Hematopoietic multipotent progenitor cell treated with erythropoietin and hydrocortisone succinate and interleukin-3 and kit ligand, for 4 days (in vitro differentiated cells): ENCODE measurements around the gene PPP2R1A.
A peak's percentile ranks its signal among the peaks of the same experiment; 100 is the strongest.
"Not testable (repeated sequence)": the region's sequence is repeated elsewhere in the genome, so short reads cannot be mapped to it uniquely, and the experiment has no call there.

Source experiments
- DNase-seq: peaks from one replicate; pipeline ENCODE4 v3.0.0-alpha.2; 2015

The PPP2R1A gene

DNA sequence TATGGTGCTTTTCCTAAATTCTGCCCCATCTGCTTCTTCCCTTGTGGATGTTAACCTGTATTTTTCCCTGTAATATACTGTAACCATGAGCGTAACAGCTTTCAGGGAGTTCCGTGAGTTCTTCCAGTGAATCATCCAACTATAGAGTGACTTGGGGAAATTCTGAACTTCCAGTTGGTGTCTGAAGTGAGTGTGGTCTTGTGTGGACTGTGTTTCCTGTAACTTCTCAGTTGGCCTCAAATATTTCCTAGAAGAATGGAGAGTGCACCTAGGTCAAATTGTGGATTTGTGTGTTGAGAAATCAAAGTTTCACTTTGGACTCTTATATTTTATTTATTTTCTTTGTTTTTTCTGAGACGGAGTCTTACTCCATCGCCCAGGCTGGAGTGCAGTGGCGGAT lies 68.6 kb downstream of the PPP2R1A start:
- no peak for DNase-seq

- DNase-seq = not testable (repeated sequence)
Measured at GRCh38 chr19:52265556-52265955, 75.7 kb downstream of the PPP2R1A start.

GRCh38 chr19:52269338-52270261 lies 79.7 kb downstream of the PPP2R1A start, which contains the start of gene ZNF766:
TSS of gene ZNF766 (plus strand) at chr19:52269587. CDS start at chr19:52269614, 27 bp downstream.
- peak; percentile 98 for DNase-seq

- DNase-seq = peak; percentile 67
Measured at GRCh38 chr19:52270266-52270885, 80.5 kb downstream of the PPP2R1A start.

- DNase-seq = no peak
Measured at GRCh38 chr19:52273301-52273700, 83.4 kb downstream of the PPP2R1A start.

DNA sequence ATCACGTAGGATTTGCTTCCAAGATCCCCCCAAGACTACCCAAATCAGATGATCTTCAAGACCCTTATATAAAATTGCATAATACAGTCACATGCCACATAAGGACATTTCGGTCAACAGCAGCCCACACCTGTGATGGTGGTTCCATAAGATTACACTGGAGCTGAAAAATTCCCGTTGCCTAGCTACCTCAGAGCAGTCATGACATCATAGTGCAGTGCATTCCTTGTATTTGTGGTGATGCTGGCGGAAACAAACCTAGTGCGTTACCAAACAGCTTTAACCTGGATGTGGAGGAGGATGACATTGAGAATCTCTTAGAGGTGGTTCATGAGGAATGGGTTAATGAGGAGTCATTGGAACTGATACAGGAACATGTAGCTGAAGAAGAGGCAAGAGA lies 84.3 kb downstream of the PPP2R1A start:
- no peak for DNase-seq

DNA sequence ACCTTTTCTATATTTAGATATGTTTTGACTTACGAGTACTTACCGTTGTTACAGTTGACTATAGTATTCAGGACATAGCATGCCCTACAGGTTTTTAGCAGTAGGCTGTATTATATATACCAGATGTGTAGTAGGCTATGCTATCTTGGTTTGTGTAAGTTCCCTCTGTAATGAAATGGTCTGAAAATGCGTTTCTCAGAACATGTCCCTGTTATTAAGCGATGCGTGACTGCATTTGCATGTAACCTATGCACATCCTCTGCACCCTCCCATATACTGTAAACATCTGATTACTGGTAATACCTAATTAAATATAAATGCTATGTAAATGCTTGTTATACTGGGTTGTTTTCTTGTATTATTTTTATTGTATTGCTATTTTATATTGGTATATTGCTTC lies 86.1 kb downstream of the PPP2R1A start:
- DNase-seq = no peak

- no peak for DNase-seq
Measured at GRCh38 chr19:52277471-52277870, 87.6 kb downstream of the PPP2R1A start.
